ENCODE measurements around the gene SHMT2.

SHMT2 gene

DNA sequence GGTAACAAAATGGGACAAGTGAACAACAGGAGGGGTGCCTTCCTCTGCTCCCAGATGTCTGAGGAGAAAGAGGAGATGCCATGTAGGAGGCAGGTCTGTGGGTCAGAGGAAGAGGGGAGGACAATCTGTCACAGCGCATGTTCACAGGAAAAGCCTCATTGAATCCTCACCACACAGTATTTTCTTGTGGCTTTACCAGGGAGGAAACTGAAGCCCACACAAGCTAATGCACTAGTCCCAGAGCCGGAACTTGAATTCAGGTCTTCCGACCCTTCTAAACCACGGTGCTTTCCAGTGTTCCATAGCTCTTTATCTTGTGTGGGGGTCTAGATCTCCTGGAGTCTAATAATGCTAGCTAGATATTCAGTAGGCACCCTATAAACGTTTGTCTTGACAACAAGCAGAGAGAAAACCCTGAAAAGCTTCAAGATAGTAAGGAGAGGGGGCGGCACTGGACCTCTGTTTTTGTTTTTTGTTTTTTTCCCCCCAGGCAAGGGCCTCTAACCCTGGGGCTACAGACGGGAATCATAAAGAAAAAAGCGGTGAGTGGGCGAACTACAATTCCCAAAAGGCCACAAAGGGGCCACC lies 371 bp upstream of the SHMT2 start:
- peak; percentile 60 for DNase-seq

GRCh38 chr12:57230381-57231155 lies 1.1 kb downstream of the SHMT2 start:
- DNase-seq: no peak

GRCh38 chr12:57231276-57232021 lies 1.9 kb downstream of the SHMT2 start:
- DNase-seq: no peak

DNA sequence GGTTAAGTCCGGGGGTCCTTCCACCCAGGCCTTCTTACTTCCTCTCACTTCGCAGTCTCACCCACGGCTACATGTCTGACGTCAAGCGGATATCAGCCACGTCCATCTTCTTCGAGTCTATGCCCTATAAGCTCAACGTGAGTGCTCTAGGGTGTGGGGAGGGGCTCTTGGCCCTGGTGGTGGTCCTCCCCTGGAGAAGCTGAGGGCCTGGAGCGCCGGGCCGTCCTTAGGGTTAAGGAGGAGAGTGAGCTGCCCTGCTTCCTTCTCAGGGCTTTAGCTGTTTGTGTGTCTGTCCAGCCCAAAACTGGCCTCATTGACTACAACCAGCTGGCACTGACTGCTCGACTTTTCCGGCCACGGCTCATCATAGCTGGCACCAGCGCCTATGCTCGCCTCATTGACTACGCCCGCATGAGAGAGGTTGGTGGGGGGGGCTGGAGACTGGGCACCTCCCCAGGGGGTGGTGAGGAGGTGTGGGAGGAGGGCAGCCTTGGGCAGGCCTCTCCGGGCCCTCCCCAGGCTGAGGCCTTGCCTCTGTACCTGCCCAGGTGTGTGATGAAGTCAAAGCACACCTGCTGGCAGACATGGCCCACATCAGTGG lies 2.7 kb downstream of the SHMT2 start:
- DNase-seq: no peak

DNA sequence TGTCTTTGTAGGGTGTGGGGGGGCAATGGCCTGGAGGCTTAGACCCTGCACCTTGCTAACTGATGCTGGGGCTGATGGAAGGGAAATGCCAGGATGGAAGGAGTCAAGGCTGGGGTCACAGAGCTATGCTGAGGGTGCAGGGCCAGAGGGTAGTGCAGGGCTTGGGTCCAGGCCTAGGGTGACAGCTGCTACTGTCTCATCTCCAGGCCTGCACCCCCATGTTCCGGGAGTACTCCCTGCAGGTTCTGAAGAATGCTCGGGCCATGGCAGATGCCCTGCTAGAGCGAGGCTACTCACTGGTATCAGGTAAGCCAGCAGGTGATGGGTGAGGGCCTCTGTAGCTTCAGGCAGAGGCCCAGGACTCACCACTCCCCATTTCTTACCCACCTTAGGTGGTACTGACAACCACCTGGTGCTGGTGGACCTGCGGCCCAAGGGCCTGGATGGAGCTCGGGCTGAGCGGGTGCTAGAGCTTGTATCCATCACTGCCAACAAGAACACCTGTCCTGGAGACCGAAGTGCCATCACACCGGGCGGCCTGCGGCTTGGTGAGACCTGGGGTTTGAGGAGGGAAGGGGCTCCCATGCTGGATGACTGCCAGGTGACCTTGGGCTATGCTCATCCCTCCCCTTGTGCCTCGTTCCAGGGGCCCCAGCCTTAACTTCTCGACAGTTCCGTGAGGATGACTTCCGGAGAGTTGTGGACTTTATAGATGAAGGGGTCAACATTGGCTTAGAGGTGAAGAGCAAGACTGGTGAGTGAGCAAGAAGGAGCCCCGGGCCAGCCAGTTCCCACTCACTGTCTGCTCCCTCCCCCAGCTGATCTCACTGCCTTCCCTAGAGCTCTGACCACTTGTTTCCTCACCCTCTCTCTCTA lies 4.1 kb downstream of the SHMT2 start:
- DNase-seq: no peak

DNA sequence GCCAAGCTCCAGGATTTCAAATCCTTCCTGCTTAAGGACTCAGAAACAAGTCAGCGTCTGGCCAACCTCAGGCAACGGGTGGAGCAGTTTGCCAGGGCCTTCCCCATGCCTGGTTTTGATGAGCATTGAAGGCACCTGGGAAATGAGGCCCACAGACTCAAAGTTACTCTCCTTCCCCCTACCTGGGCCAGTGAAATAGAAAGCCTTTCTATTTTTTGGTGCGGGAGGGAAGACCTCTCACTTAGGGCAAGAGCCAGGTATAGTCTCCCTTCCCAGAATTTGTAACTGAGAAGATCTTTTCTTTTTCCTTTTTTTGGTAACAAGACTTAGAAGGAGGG lies 4.7 kb downstream of the SHMT2 start:
- DNase-seq: no peak

DNA sequence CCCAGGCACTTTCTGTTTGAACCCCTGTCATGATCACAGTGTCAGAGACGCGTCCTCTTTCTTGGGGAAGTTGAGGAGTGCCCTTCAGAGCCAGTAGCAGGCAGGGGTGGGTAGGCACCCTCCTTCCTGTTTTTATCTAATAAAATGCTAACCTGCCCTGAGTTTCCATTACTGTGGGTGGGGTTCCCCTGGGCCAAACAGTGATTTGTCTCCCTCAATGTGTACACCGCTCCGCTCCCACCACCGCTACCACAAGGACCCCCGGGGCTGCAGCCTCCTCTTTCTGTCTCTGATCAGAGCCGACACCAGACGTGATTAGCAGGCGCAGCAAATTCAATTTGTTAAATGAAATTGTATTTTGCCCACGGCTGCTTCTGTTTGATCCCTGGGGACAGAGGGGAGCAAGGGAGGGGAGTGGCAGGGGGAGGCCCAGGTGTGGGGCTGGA lies 5.1 kb downstream of the SHMT2 start:
- DNase-seq: no peak

- peak; percentile 67 for DNase-seq
Measured at GRCh38 chr12:57235017-57235727, 5.7 kb downstream of the SHMT2 start.

DNA sequence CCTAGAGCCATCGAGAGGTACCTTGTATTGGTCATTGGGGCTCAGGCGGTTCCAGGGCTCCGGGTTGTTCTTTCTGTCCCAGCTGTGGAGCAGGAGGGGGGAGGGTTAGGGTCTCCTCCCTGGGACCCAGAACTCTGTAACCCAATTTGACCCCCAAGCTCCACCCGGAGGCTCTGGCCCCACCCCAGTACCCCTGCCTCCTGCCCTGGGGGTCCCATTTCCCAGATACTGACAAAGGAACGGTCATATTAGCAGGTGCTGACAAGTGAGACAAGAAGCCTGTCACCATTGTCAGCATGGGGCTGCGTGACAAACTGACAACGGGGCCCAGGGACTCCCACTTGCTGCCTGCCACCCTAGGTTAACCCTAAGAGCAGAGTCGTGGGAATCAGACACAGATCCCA lies 6.2 kb downstream of the SHMT2 start:
- no peak for DNase-seq

DNA sequence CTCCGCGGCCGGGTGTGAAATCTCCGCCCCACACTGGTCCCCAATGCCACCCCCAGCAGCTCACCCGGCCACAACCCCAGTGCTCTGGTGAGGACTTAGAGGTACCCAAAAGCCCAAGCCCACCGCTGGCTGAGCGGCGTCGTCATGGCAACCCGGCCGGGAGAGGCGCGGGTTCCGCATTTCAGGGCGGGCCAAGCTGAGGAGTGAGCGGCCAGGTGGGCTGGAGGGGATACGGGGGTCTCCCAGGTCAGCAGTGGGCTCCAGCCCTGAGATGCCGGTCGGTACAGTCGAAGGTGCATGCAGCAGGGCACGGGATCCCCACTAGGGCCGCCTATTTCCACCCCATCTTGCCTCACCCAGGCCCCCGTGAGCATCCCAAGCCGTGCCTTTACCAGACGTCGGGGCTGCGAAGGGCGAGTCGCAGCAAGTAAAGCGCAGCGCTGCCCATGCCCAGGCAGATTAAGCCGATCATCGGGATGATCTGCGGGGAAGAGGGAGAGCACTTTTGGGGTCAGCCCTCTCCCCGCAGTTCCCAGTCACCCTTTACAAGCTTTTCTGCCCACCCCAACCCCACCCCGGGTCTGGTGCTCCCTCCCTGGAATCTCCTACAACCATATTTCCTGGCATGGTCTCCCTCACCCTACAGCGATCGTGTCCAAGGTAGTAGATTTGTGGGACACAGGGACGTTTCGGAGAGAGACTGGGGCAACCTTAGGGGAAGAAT lies 6.9 kb downstream of the SHMT2 start:
- no peak for DNase-seq

GRCh38 chr12:57236925-57237595 lies 7.5 kb downstream of the SHMT2 start:
- no peak for DNase-seq

- no peak for DNase-seq
Measured at GRCh38 chr12:57237596-57237931, 8.1 kb downstream of the SHMT2 start.

GRCh38 chr12:57237932-57238853 lies 8.7 kb downstream of the SHMT2 start:
- peak; percentile 49 for DNase-seq

- peak; percentile 63 for DNase-seq
Measured at GRCh38 chr12:57238854-57239554, 9.5 kb downstream of the SHMT2 start.

GRCh38 chr12:57239587-57240065 lies 10.1 kb downstream of the SHMT2 start:
- peak; percentile 61 for DNase-seq

DNA sequence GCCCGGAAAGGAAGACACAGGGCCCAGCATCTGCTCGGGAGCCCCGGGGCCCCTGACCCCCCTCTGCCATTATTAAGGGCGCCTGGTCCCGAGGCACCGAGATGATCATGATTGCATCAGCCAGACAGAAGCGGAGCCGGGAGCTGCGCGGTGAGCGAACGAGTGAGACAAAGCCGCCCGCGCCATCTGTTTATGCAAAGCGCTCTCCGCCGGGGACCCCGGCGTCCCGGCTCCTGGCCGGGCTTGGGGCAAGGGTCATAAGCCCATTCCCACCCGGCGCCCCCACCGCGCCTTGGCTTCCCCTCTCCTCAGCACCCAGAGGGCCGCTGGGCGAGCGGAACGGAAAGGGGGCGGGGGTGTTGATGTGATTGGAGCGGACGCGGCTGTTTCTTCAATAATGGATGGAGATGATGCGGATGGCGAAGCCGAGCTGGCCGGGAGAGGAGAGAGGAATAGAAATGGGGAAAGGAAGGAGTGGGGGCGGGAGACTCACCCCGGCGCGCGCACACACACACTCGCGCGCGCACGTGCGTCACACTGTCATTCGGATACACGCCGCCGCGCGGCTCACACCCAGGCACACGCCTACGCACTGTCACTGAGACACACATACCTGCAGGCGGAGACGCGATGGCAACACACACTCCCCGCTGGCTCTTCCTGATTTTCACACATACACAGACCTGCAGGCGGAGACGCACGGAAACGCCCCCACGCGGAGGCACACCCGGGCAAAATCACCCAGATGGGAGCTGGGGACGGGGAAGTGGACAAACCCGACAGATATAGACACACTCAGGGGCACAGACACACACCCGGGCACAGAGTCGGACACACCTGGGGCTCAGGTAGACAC lies 10.8 kb downstream of the SHMT2 start:
- DNase-seq: peak; percentile 77

GRCh38 chr12:57240926-57241401 lies 11.5 kb downstream of the SHMT2 start:
- peak; percentile 21 for DNase-seq
